Muscle layer of colon (tissue), 2 donors: ENCODE data around the gene MACF1.

ENCODE experiments used
- H3K27ac ChIP-seq: one replicate; pipeline ENCODE4 v1.7.0; 2013; ENCODE audit warnings: low read depth, mild to moderate bottlenecking, low read length, moderate library complexity
- H3K27me3 ChIP-seq, 2 donors: one replicate each; pipeline ENCODE4 v1.7.0; 2013; ENCODE audit warnings: low read length in 2 of 2, mild to moderate bottlenecking in 2 of 2; ENCODE audit not compliant: insufficient read depth in 2 of 2, control insufficient read depth in 1 of 2
- H3K36me3 ChIP-seq: one replicate; pipeline ENCODE4 v1.7.0; 2013; ENCODE audit warnings: mild to moderate bottlenecking, low read length; ENCODE audit not compliant: insufficient read depth
- H3K4me1 ChIP-seq: one replicate; pipeline ENCODE4 v1.7.0; 2013; ENCODE audit warnings: mild to moderate bottlenecking, low read length; ENCODE audit not compliant: insufficient read depth
- H3K4me3 ChIP-seq, 2 donors: one replicate each; pipeline ENCODE4 v1.7.0; 2013; ENCODE audit warnings: low read length in 2 of 2, low read depth in 1 of 2, mild to moderate bottlenecking in 1 of 2, moderate library complexity in 1 of 2
- H3K9ac ChIP-seq: one replicate; pipeline ENCODE4 v1.7.0; 2013; ENCODE audit warnings: low read length
- H3K9me3 ChIP-seq: one replicate; pipeline ENCODE4 v1.7.0; 2013; ENCODE audit warnings: mild to moderate bottlenecking, low read length
- donor health status: abdominal sarcoma.
- donor health status: Adenocarcinoma of cecum.

MACF1 gene

GRCh38 chr1:39220891-39221870, 16.7 kb downstream of the MACF1 start:
- Histone ChIP-seq H3K4me3 (no peak overlapping the region), H3K36me3 (no peaks in the 10 kb centered on the region), H3K27me3 (no peaks in the 10 kb centered on the region), H3K9me3 (no peaks in the 10 kb centered on the region), H3K9ac (no peak overlapping the region), H3K27ac (no peak overlapping the region), H3K4me1 (peaks cover 32% of the 10 kb centered on the region)

- Histone ChIP-seq H3K27me3 (no peaks in the 10 kb centered on the region), H3K4me3 (no peak overlapping the region), H3K9ac (no peak overlapping the region), H3K4me1 (peaks cover 33% of the 10 kb centered on the region), H3K9me3 (no peaks in the 10 kb centered on the region), H3K36me3 (no peaks in the 10 kb centered on the region), H3K27ac (no peak overlapping the region)
Measured at GRCh38 chr1:39224295-39224829, 19.9 kb downstream of the MACF1 start.

GRCh38 chr1:39226836-39227235, 22.3 kb downstream of the MACF1 start:
- H3K4me3 ChIP-seq, result no peak overlapping the region
- no peaks in the 10 kb centered on the region for H3K9me3 ChIP-seq
- H3K27ac ChIP-seq, result no peak overlapping the region

GRCh38 chr1:39228252-39228651, 23.8 kb downstream of the MACF1 start:
- Histone ChIP-seq H3K27me3 (no peaks in the 10 kb centered on the region), H3K9ac (no peak overlapping the region), H3K4me3 (no peak overlapping the region), H3K4me1 (peaks cover 41% of the 10 kb centered on the region), H3K27ac (no peak overlapping the region), H3K36me3 (peaks cover 6% of the 10 kb centered on the region), H3K9me3 (no peaks in the 10 kb centered on the region)

More at GRCh38 chr1:39226836-39227235, 22.3 kb downstream of the MACF1 start:
- H3K9ac ChIP-seq, result no peak overlapping the region
- H3K4me1 ChIP-seq, result peaks cover 48% of the 10 kb centered on the region
- H3K27me3 ChIP-seq, result no peaks in the 10 kb centered on the region
- H3K36me3 ChIP-seq, result no peaks in the 10 kb centered on the region

- Histone ChIP-seq H3K27ac (no peak overlapping the region), H3K36me3 (peaks cover 6% of the 10 kb centered on the region), H3K9me3 (no peaks in the 10 kb centered on the region), H3K4me3 (no peak overlapping the region), H3K4me1 (peaks cover 39% of the 10 kb centered on the region), H3K9ac (no peak overlapping the region), H3K27me3 (no peaks in the 10 kb centered on the region)
Measured at GRCh38 chr1:39229504-39229903, 25.0 kb downstream of the MACF1 start.

GRCh38 chr1:39230261-39231190, 26.0 kb downstream of the MACF1 start:
- Histone ChIP-seq H3K27me3 (no peaks in the 10 kb centered on the region), H3K27ac (no peak overlapping the region), H3K4me1 (peaks cover 33% of the 10 kb centered on the region), H3K9me3 (no peaks in the 10 kb centered on the region), H3K36me3 (peaks cover 6% of the 10 kb centered on the region), H3K4me3 (no peak overlapping the region), H3K9ac (no peak overlapping the region)

- H3K27me3 ChIP-seq, result no peaks in the 10 kb centered on the region
- H3K9ac ChIP-seq, result no peak overlapping the region
- no peak overlapping the region for H3K4me3 ChIP-seq
- peaks cover 27% of the 10 kb centered on the region for H3K4me1 ChIP-seq
- H3K9me3 ChIP-seq, result no peaks in the 10 kb centered on the region
- peaks cover 10% of the 10 kb centered on the region for H3K36me3 ChIP-seq
- no peak overlapping the region for H3K27ac ChIP-seq
Measured at GRCh38 chr1:39236971-39237370, 32.5 kb downstream of the MACF1 start.

GRCh38 chr1:39238476-39238875, 34.0 kb downstream of the MACF1 start:
- Histone ChIP-seq H3K27me3 (no peaks in the 10 kb centered on the region), H3K4me3 (no peak overlapping the region), H3K9me3 (no peaks in the 10 kb centered on the region), H3K4me1 (peaks cover 27% of the 10 kb centered on the region), H3K36me3 (peaks cover 4% of the 10 kb centered on the region), H3K27ac (peak overlapping the region; percentile 24), H3K9ac (no peak overlapping the region)

- Histone ChIP-seq H3K4me3 (no peak overlapping the region), H3K27ac (no peak overlapping the region), H3K4me1 (peaks cover 27% of the 10 kb centered on the region), H3K36me3 (peaks cover 4% of the 10 kb centered on the region), H3K9ac (no peak overlapping the region), H3K27me3 (no peaks in the 10 kb centered on the region), H3K9me3 (no peaks in the 10 kb centered on the region)
Measured at GRCh38 chr1:39239968-39240367, 35.5 kb downstream of the MACF1 start.

GRCh38 chr1:39243302-39243701, 38.8 kb downstream of the MACF1 start:
- Histone ChIP-seq H3K36me3 (no peaks in the 10 kb centered on the region), H3K27me3 (no peaks in the 10 kb centered on the region), H3K27ac (no peak overlapping the region), H3K4me3 (no peak overlapping the region), H3K4me1 (peaks cover 5% of the 10 kb centered on the region), H3K9me3 (no peaks in the 10 kb centered on the region), H3K9ac (no peak overlapping the region)
